AG04449 (cell line): ENCODE measurements around the gene FAM200C.

Experiments
- CTCF ChIA-PET: fragments of 350-600 bp; formaldehyde crosslinking; extraction: SDS; loops from one replicate; lab custom pipeline; 2021; ENCODE audit warnings: antibody characterized with exemption; lab: Yijun Ruan, JAX
- POLR2A ChIA-PET: fragments of 400-600, 350-600 bp; formaldehyde crosslinking; extraction: SDS; loops from one replicate; lab custom pipeline; 2020; ENCODE audit warnings: antibody characterized with exemption, inconsistent platforms; lab: Yijun Ruan, JAX
- DNase-seq: peaks from one replicate; pipeline ENCODE4 v3.0.0-alpha.2; 2010; ENCODE audit warnings: low read depth, low spot score
- H3K4me3 ChIP-seq: 2 replicates; pipeline ENCODE4 v1.5.1; 2011; ENCODE audit warnings: low read depth, mild to moderate bottlenecking, control low read depth, low read length
- TF ChIP-seq, protein P1 (sequence below): IDR thresholded peaks from one replicate; pipeline ENCODE4 v1.5.1; 2011; ENCODE audit warnings: mild to moderate bottlenecking, moderate library complexity, low read length, control low read depth, inconsistent platforms; ENCODE audit not compliant: insufficient read depth; ENCODE audit errors: missing control alignments

FAM200C gene

DNA sequence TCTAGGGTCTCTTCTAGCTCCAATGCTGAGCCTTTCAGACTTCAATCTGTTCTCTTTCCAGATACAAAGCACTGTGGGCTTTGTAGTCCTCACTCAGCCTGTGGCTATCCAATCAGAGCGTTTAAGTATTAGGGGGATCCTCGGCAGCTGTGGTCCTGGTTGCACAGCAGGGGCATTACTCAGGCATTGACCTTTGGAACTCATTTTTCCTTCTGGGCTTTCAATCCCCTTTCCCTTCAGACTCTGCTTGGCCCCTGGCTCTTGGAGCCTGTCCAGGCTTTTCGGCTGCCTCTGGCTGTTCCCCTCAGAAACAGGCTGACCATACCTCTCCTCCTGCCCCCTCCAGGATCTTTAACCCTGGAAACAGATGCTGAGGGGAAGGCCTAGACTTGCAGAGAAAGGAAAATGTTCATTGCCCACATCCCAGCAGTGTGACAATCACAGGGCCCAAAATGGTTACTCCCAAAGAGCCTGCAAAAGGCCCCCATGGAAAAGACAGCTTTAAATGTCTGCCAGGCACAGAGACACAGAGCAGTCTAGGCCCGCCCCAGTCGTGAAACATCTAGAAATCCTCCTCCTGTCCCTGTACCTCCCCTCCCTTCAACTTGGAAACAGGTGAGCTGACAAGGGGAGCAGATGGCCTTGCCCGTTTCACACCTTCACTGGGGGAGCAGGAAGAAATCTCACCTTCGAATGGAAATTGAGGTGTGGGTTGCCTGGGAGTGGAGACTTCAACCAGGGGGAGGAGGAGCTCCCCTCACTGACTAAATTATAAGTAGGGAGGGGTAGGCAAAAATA is 43.1 kb downstream of the FAM200C start:
- H3K4me3 ChIP-seq, result no peak overlapping the region
- ChIA-PET POLR2A (no interaction called here), CTCF (interaction anchor here (1.2 to 5.3 kb wide), 4 partner anchors 11 to 335 kb away, joined by 3 to 54 read pairs (median 6); partner anchors contain the start of gene C1QTNF2)
- TF ChIP-seq, protein P1, sequence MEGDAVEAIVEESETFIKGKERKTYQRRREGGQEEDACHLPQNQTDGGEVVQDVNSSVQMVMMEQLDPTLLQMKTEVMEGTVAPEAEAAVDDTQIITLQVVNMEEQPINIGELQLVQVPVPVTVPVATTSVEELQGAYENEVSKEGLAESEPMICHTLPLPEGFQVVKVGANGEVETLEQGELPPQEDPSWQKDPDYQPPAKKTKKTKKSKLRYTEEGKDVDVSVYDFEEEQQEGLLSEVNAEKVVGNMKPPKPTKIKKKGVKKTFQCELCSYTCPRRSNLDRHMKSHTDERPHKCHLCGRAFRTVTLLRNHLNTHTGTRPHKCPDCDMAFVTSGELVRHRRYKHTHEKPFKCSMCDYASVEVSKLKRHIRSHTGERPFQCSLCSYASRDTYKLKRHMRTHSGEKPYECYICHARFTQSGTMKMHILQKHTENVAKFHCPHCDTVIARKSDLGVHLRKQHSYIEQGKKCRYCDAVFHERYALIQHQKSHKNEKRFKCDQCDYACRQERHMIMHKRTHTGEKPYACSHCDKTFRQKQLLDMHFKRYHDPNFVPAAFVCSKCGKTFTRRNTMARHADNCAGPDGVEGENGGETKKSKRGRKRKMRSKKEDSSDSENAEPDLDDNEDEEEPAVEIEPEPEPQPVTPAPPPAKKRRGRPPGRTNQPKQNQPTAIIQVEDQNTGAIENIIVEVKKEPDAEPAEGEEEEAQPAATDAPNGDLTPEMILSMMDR, result no peak
- DNase-seq, result no peak

DNA sequence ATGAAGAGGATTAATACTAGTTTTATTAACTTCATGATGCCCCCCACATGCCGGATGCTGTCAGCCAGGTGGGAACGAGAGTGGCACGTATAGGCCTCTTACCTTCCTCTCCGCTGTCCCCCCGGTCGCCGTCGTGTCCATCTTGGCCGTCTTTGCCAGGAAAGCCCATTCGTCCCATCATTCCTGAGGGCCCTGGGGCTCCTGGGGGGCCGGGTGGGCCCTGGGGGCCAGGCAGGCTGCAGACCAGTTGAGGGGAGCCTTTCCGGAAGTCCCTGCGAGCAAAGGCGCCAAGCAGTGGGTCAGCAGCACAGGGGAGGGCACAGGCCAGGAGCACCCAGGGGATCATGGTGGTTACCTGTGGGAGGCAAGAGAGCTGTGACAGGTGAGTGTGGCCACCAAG is 45.2 kb downstream of the FAM200C start:
- no peak overlapping the region for H3K4me3 ChIP-seq
- TF ChIP-seq, protein P1, result no peak
- POLR2A ChIA-PET, result no interaction called here
- CTCF ChIA-PET, result interaction anchor here (5.3 kb wide), 1 partner anchor 9 kb away, joined by 54 read pairs; no protein-coding TSS in a partner anchor
- no peak for DNase-seq

DNA sequence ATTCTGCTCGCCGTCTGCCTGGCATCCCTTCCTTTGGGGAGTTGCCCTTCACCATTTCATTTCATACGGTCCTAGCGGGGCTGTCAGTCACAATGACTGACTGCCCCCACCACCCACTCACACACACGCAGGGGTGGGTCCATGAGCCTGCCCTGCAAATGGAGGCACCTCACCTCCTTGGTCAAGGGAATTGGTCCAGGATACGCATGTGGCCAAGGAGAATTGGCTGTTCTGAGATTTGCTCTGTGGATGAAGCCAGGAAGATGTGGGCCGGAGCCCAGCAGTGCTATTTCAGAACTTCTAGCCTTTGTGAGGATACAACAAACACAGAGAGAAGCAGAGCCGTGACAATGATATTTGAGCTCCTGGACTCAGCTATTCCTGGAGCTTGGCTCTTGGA is 46.5 kb downstream of the FAM200C start:
- POLR2A ChIA-PET, result no interaction called here
- DNase-seq, result no peak
- CTCF ChIA-PET, result no interaction called here
- no peak overlapping the region for H3K4me3 ChIP-seq
- TF ChIP-seq, protein P1, result no peak

DNA sequence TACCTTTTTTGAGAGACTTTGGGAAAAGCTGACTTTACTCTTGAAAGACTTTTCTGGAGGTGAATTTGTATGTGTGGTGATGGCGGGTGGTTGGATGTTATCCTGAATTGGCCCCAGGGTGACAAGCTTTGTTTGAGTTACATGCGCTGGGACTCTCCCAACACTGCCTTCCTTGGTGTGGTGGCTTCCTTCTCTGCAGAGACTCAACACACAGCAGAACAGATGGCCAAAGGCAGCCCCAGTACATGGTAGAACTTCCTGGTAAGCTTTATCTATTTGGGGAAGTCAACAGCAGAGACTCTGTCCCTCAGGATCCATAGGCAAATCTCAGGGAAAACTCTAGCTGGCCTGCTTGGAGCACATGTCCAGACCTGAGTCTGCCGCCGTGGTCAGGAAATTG is 47.5 kb downstream of the FAM200C start:
- CTCF ChIA-PET, result interaction anchor here (1.0 to 13.4 kb wide), 4 partner anchors 9 to 330 kb away, joined by 3 to 390 read pairs (median 8); partner anchors contain the start of gene FABP6
- TF ChIP-seq, protein P1, result no peak
- POLR2A ChIA-PET, result no interaction called here

DNA sequence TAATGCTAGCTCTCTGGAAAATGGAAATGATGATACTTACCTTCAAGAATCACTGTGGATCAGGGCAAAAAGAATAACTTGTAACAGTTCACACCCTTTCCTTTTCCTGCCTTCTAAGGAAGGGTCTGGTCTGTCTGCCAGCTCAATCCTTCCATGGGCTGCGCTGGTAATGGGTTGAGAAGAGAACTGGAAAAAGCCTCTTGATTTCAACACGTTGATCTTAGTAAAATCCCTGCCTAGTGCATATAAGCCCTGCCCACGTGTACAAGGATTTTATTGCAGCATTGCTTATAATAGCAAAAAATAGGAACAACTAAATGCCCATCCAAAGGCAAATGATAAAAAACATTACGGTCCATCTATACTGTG is 49.9 kb downstream of the FAM200C start:
- CTCF ChIA-PET, result interaction anchor here (13.4 kb wide), 1 partner anchor 327 kb away, joined by 390 read pairs; no protein-coding TSS in a partner anchor
- TF ChIP-seq, protein P1, result no peak

More for the DNA sequence above, 47.5 kb downstream of the FAM200C start:
- no peak overlapping the region for H3K4me3 ChIP-seq
- no peak for DNase-seq

DNA sequence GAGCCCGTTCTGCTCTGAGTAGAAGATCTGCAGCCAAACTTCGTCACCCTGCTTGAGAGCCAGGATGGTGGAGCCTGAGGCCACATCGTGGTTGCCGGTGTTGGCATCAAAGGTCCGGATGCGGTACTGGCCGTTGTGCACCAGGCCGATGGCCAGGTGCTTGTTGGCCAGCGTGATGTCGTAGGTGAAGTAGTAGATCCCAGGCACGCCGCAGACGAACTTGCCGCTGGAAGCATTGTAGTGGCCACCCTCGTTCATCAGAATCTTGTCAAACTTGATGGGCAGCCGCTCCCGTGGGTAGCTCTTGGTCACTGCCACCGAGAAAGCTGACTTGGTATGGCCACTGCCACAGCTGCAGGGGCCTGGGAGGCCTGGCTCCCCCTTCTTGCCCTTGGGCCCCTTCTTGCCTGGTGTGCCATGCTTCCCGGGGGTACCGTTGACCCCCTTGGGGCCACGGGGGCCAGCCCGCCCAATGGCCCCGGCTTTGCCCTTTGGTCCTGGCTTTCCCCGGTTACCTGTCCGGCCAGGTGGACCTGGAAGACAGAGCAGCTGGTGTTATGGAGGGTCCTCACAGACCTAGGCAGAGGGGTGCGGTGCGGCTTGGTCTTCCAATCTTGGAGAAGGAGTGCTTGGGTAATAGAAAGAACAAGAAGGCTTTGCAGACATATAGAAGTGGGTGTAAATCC is 50.5 kb downstream of the FAM200C start:
- POLR2A ChIA-PET, result no interaction called here
- CTCF ChIA-PET, result interaction anchor here (1.8 to 13.4 kb wide), 2 partner anchors 269 to 327 kb away, joined by 12 to 390 read pairs; no protein-coding TSS in a partner anchor

More for the DNA sequence above, 49.9 kb downstream of the FAM200C start:
- no peak for DNase-seq
- H3K4me3 ChIP-seq, result no peak overlapping the region
- POLR2A ChIA-PET, result no interaction called here

More for the DNA sequence above, 50.5 kb downstream of the FAM200C start:
- no peak for DNase-seq
- TF ChIP-seq, protein P1, result no peak
- H3K4me3 ChIP-seq, result no peak overlapping the region
